Colonic mucosa (tissue), 4 donors: ENCODE results near the gene FFAR1. TPM values are rescaled to one million over a fixed set of nuclear protein-coding genes. Genes with fewer than 3 reads are reported as not detected.

ENCODE experiments used
- DNase-seq: peaks from one replicate; pipeline ENCODE4 v3.0.0-alpha.2; 2020
- H3K27ac ChIP-seq: fragments of 200-600 bp; one replicate; pipeline ENCODE4 v1.8.0; 2021
- H3K27me3 ChIP-seq: fragments of 200-600 bp; one replicate; pipeline ENCODE4 v1.8.0; 2021
- H3K36me3 ChIP-seq: fragments of 200-600 bp; one replicate; pipeline ENCODE4 v1.8.0; 2021
- H3K4me1 ChIP-seq: fragments of 200-600 bp; one replicate; pipeline ENCODE4 v1.8.0; 2021; ENCODE audit warnings: mild to moderate bottlenecking
- H3K4me3 ChIP-seq: fragments of 200-600 bp; one replicate; pipeline ENCODE4 v1.8.0; 2021
- H3K9ac ChIP-seq, 2 donors: one replicate each; pipeline ENCODE4 v1.7.0; 2013; ENCODE audit warnings: control low read depth in 2 of 2, low read depth in 2 of 2, low read length in 2 of 2
- H3K9me3 ChIP-seq: fragments of 200-600 bp; one replicate; pipeline ENCODE4 v1.8.0; 2021
- CTCF ChIP-seq: fragments of 200-600 bp; IDR thresholded peaks from one replicate; pipeline ENCODE4 v1.8.0; 2022; ENCODE audit warnings: antibody characterized with exemption, mild to moderate bottlenecking
- intact Hi-C: fragments of 100-400 bp; cut with DNase I; formaldehyde crosslinking; loops from one replicate; pipeline ENCODE4 v1.14.1; 2022
- total RNA-seq, 2 donors: library from RNA; stranded (reverse); fragmentation: NEBNext Ultra II Directional in 1 of 2; extraction: Animal tissue kit (Norgen Biotek cat#: 25700) in 1 of 2; gene quantifications; one replicate each; pipeline ENCODE4 v1.2.1, GENCODE V29; 2021
- donor health status: healthy.
- donor health status: DM: no; HTN: no; CAD: no.
- donor health status: DM: no; HTN: no; CAD: no.

FFAR1 gene
- total RNA-seq, 2 donors from 2014 or later, result not detected

GRCh38 chr19:35348911-35349611 is 1.4 kb downstream of the FFAR1 start:
- no peak for DNase-seq
- H3K27ac ChIP-seq, result no peak overlapping the region
- no peaks in the 10 kb centered on the region for H3K36me3 ChIP-seq
- H3K4me1 ChIP-seq, result no peaks in the 10 kb centered on the region
- no peaks in the 10 kb centered on the region for H3K27me3 ChIP-seq
- no peak for TF ChIP-seq CTCF
- no peak overlapping the region for H3K4me3 ChIP-seq
- intact Hi-C loops, result no loop called here
- no peak overlapping the region for H3K9ac ChIP-seq
- no peaks in the 10 kb centered on the region for H3K9me3 ChIP-seq

GRCh38 chr19:35349614-35350521 is 2.2 kb downstream of the FFAR1 start:
- TF ChIP-seq CTCF, result no peak
- Histone ChIP-seq H3K36me3 (no peaks in the 10 kb centered on the region), H3K4me3 (no peak overlapping the region), H3K4me1 (no peaks in the 10 kb centered on the region), H3K9me3 (no peaks in the 10 kb centered on the region), H3K27me3 (no peaks in the 10 kb centered on the region), H3K27ac (no peak overlapping the region), H3K9ac (no peak overlapping the region)
- intact Hi-C loops, result loop anchor here (10.0 kb wide), 1 partner anchor 145 kb away; the partner anchor contains the start of gene KRTDAP
- no peak for DNase-seq

- Histone ChIP-seq H3K27me3 (no peaks in the 10 kb centered on the region), H3K27ac (no peak overlapping the region), H3K9ac (no peak overlapping the region), H3K4me1 (no peaks in the 10 kb centered on the region), H3K36me3 (no peaks in the 10 kb centered on the region), H3K4me3 (no peak overlapping the region), H3K9me3 (no peaks in the 10 kb centered on the region)
- no peak for TF ChIP-seq CTCF
- intact Hi-C loops, result loop anchor here (10.0 kb wide), 1 partner anchor 144 kb away; the partner anchor contains the start of gene KRTDAP
- DNase-seq, result no peak
Observed at GRCh38 chr19:35350591-35350990, 2.9 kb downstream of the FFAR1 start.

- no peaks in the 10 kb centered on the region for H3K36me3 ChIP-seq
- TF ChIP-seq CTCF, result no peak
- no peaks in the 10 kb centered on the region for H3K9me3 ChIP-seq
- intact Hi-C loops, result loop anchor here (2.0 to 10.0 kb wide), 2 partner anchors 117 to 143 kb away; partner anchors contain the start of gene KRTDAP
- no peaks in the 10 kb centered on the region for H3K4me1 ChIP-seq
- no peak overlapping the region for H3K9ac ChIP-seq
- H3K4me3 ChIP-seq, result no peak overlapping the region
- DNase-seq, result no peak
- no peak overlapping the region for H3K27ac ChIP-seq
- H3K27me3 ChIP-seq, result no peaks in the 10 kb centered on the region
Observed at GRCh38 chr19:35351411-35352176, 3.9 kb downstream of the FFAR1 start.

- Histone ChIP-seq H3K36me3 (no peaks in the 10 kb centered on the region), H3K27me3 (no peaks in the 10 kb centered on the region), H3K9me3 (no peaks in the 10 kb centered on the region), H3K4me3 (no peak overlapping the region), H3K27ac (no peak overlapping the region), H3K4me1 (no peaks in the 10 kb centered on the region), H3K9ac (no peak overlapping the region)
- TF ChIP-seq CTCF, result no peak
- intact Hi-C loops, result loop anchor here (2.0 to 10.0 kb wide), 2 partner anchors 117 to 143 kb away; partner anchors contain the start of gene KRTDAP
- no peak for DNase-seq
Observed at GRCh38 chr19:35352177-35352447, 4.4 kb downstream of the FFAR1 start.
